Adipose tissue (tissue), 3 donors: ENCODE measurements around the gene LUZP1. TPM values are rescaled to one million over a fixed set of nuclear protein-coding genes. Genes with fewer than 3 reads are reported as not detected.

Source experiments
- H3K27ac ChIP-seq: one replicate; pipeline ENCODE4 v1.5.1; 2013; ENCODE audit warnings: low read depth, low read length
- WGBS, 3 donors: extraction: QIAGEN DNeasy Blood & Tissue Kit; methylation state at CpG; one replicate each; pipeline ENCODE4 v1.1.7; 2013; 5-methylcytosine and 5-hydroxymethylcytosine counted together
- polyA plus RNA-seq, 3 donors: library from polyadenylated mRNA; stranded (reverse); fragments of 200-250 nt; gene quantifications; one replicate each; pipeline ENCODE4 v1.2.3, GENCODE V29; 2013
- donor health status: healthy with polysubstance abuse.
- donor health status: Bipolar disorder and iron deficiency.
- donor health status: healthy.

LUZP1 gene
- polyA plus RNA-seq, 3 donors = 3.0 to 15.5 (median 7.0) TPM

DNA sequence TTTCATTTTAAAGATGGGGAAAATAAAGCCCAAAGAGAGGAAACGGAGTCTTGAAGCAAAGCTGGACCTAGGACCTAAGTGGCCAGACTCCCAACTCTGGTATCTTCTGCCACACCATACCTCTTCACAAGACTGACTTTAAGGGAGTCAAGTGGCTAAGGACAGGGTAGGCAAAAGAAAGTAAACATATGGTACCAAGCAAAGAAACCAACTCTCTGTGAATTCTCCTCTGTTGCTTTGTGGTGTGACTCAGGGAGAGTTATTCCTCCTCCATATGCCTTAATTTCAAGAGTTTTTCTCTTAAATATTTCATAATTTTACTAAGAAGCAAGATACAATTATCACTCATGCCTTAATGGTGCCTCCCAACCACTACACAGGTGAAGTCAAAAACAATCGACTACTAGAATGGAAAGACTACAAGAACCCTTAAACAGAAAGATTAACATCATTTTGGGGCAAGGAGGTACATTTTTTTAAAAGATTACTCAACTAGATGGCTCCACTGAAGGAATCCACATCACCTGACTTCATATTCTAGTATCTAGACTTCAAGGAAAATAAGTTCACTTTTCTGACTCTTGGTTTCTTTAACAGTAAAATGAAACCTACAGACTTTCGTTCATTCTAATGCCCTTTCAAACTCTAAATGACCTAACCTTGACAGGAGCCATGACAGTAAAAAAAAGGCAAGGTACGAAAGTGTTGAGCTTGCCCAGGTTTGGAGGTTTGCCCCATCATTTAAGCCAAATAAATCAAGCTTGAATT lies 44.2 kb downstream of the LUZP1 start:
- WGBS, 3 donors = 92 to 93% (median 93%) methylated on average over 4 of the region's 4 CpGs
- no peak overlapping the region for H3K27ac ChIP-seq

GRCh38 chr1:23123528-23123927 lies 45.1 kb downstream of the LUZP1 start:
- no peak overlapping the region for H3K27ac ChIP-seq

DNA sequence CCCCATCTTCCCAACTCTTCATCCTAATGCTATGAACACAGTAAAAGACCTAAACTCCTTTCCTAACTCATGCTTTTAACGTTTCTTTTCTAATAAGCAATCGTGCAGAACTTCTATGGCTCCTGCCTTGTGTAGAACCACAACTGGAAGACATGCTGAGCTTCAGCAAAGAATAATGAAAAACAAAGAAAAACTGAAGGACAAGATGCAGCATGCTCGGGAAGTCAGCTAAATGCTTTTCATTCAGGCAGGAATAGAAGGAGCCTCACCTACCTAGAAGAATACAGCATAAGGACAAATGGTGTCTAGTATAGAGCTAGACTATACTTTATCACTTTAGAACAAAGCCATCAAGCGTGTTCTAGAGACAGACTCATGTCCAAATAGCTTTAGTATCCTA lies 45.9 kb downstream of the LUZP1 start:
- WGBS, 3 donors = 56 to 66% (median 57%) methylated on average over 4 of the region's 4 CpGs
- no peak overlapping the region for H3K27ac ChIP-seq

GRCh38 chr1:23122023-23122748 lies 46.5 kb downstream of the LUZP1 start:
- WGBS, 3 donors = 10 to 16% (median 11%) methylated on average over 4 of the region's 4 CpGs
- H3K27ac ChIP-seq = no peak overlapping the region

GRCh38 chr1:23120383-23120782 lies 48.3 kb downstream of the LUZP1 start:
- WGBS, 3 donors = 96 to 100% (median 96%) methylated on average over 3 of the region's 3 CpGs

DNA sequence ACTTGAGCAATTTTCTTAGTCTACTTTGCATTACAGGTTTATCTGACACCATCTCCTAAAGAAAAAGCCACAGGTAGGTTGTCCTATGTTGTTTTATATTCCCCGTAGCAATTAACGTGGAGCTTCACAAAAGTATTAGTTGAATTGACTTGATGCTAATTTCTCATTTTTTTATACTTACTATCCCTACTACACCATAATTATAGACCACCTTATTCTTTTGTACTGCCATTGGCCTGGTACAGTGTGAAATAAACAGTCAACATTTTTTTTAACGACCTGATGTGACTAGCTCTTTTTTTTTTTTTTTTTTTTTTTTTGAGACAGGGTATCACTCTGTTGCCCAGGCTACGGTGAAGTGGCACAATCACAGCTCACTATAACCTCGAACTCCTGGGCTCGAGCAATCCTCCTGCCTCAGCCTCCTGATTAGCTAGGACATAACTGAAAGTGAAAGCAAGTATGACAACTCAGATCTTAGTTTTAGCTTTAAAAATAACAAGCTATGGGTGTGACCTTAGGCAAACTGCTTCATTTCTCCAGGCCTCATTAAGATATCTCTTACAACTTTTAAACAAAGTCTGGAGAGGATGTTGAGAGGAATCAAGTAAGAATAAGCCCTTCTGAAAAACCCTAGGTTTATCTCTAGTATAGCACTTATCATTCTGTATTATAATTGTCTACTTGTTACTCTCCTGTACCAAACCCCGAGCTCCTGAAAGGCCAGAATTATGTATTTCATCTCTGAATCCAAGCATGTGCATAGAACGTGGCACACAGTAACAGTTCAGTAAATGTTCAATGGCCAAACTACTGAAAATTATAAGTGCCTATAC lies 49.5 kb downstream of the LUZP1 start:
- H3K27ac ChIP-seq = no peak overlapping the region
- 60 to 81% (median 61%) methylated on average over 8 of the region's 8 CpGs for WGBS, 3 donors

More at GRCh38 chr1:23120383-23120782, 48.3 kb downstream of the LUZP1 start:
- no peak overlapping the region for H3K27ac ChIP-seq

- no peak overlapping the region for H3K27ac ChIP-seq
Observed at GRCh38 chr1:23118407-23118806, 50.2 kb downstream of the LUZP1 start.

DNA sequence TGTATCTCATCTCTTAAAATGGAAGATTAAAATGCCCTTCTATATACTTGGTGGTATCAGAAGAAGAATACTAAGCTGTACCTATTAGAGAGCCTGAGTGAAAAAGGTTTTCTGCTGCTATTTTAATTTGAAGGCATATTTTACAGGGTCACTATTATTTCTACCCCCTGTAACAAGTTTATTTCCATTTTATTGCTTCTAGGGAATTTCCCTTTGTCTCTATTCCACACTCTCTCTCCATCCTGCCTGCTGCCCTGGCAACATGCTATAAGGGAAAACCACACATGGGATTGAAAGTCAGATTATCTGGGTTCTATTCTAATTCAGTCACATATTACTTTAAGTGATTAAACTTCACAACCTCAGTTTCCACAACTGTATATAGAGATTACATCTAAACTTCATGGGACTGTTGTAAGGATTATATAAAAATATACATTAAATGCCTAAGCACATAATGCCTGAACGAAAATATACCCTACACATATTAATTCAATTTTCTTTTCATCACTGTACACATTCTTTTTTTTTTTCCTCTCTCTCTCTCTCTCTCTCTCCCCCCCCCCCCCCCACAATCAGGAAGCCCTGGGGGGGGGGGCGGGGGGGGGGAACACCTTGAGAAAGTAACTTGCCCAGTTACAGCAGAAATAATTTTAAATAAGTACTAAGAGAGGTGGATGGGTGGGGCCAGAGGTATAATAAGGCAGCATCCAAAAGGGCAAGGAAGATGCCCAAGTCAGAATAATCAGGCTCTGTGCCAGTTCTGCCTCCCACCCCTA lies 51.5 kb downstream of the LUZP1 start:
- no peak overlapping the region for H3K27ac ChIP-seq
- WGBS, 3 donors = 45 to 54% (median 49%) methylated on average over 2 of the region's 2 CpGs

- WGBS, 3 donors = 80 to 95% (median 87%) methylated on average over 6 of the region's 6 CpGs
- no peak overlapping the region for H3K27ac ChIP-seq
Observed at GRCh38 chr1:23116216-23116836, 52.3 kb downstream of the LUZP1 start.

GRCh38 chr1:23114424-23115079 lies 54.1 kb downstream of the LUZP1 start:
- H3K27ac ChIP-seq = no peak overlapping the region
- 78 to 80% (median 78%) methylated on average over 6 of the region's 6 CpGs for WGBS, 3 donors

DNA sequence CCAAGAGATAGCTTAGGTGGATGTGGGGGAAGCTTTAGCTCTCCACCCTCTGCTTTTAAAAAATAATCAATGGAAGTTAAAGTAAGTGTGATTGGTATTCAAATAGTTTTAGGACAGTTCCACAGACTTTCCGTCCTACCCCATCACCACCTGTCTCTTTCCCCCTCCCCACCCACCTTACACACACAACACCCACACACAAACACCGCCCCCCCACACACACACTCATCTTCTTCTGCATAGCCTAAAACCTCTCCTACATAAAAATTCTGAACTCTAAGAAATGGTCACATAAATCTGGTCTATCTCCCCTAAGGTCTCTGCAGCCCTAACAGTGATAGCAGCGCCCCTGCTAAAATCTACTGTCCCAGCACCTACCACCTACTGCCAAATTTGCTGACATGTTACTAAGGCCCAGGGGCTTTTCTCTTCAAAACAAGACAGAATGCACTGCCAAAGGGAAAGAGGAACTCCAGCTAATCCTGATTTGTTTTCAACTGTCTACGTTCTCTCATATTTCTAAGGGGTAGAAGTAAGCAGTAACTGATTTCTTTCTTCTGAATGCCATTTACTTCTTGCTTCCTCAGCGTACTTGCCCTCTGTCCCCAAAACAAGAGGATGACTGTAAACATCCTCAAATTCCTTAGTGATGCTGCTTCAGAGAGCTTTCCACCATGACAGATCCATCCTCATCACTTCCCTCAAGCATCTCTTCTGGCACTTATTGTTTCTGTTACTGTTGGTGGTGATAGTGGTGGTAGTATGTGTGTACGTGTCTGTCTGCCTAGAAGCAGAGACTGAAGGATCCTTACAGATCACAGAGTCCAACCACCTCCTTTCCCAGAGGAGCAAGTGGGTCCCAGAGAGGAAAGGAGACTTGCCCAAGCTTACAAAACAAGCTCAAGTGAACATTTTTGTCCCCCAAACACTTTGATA lies 56.8 kb downstream of the LUZP1 start:
- H3K27ac ChIP-seq = no peak overlapping the region
- 67 to 79% (median 69%) methylated on average over 6 of the region's 6 CpGs for WGBS, 3 donors

DNA sequence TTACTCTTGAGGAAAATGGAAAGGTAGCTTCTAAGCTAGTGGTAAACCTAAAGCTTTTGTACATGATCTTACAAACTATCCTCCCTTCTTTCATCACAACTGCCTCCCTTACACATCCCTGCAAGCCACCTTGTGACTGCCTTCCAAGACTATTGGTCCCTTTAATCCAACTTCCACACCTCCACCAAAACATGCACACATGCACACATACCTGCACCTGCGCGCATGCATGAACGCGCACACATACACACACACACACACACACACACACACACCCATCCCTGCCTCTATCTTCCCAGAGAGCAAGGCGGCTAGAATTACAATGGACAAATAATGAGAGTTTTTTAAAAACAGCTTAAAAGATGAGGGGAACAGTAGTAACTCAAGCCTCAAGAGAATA lies 58.3 kb downstream of the LUZP1 start:
- no peak overlapping the region for H3K27ac ChIP-seq
- WGBS, 3 donors = 97 to 100% (median 99%) methylated on average over 5 of the region's 5 CpGs

DNA sequence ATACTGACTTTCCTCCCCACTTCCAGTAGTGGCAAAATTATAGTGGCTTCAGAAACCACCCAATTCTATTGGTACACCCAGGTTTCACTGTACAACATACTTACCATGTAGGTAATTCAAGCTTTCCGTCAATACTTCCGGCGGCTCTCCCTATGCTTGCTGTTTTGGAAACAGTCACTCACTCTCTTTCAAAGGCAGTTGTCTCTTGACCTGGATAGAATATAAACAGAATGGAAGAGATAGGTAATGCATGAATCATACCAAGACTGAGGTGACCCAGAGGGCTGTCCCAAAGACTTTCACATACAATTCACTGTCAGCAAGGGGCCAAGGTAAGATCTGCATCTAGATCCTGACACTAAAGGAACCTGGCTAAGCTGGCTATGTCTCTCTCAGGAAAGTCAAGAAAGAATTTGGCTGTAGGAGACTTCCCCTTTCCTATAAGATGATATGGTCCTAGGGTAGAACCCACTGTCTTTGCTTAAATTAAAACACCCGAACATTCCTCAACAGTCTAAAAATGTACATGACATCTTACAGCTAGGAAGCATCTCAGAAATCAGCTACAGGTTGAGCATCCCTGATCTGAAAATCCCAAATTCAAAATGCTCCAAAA lies 59.6 kb downstream of the LUZP1 start:
- H3K27ac ChIP-seq = no peak overlapping the region
- WGBS, 3 donors = 83 to 97% (median 94%) methylated on average over 4 of the region's 4 CpGs

GRCh38 chr1:23103001-23103889 lies 65.4 kb downstream of the LUZP1 start:
- no peak overlapping the region for H3K27ac ChIP-seq
- WGBS, 3 donors = 51 to 77% (median 59%) methylated on average over 10 of the region's 10 CpGs

GRCh38 chr1:23102289-23102688 lies 66.4 kb downstream of the LUZP1 start:
- WGBS, 3 donors = 24 to 31% (median 24%) methylated on average over 1 of the region's 1 CpG
- no peak overlapping the region for H3K27ac ChIP-seq
